Measurements from ENCODE around the gene NPAS3. TPM values are rescaled to one million over a fixed set of nuclear protein-coding genes. Genes with fewer than 3 reads are reported as not detected.

NPAS3 gene
- total RNA-seq, 1 donor from 2014 or later: 1.6 TPM

DNA sequence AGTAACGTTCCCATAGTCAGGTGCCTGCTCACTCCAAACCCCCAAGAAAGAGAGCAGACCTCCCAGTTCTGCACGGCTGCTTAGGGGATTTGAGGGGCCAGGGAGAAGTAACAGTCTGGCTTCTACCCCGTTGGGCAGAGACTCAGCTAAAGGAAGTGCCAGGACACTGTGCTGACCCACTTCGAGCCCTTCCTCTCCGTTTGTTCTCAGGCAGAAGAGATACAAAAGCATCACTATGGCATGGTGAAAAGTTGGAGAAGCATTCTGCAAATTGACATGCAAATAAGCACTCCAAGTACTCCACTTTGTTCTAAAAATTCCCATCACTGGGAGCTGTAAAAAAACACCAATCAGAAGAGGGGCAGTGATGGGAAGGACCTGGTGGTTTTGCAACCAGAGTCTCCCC, 773.1 kb downstream of the NPAS3 start:
- TF ChIP-seq, protein P1, sequence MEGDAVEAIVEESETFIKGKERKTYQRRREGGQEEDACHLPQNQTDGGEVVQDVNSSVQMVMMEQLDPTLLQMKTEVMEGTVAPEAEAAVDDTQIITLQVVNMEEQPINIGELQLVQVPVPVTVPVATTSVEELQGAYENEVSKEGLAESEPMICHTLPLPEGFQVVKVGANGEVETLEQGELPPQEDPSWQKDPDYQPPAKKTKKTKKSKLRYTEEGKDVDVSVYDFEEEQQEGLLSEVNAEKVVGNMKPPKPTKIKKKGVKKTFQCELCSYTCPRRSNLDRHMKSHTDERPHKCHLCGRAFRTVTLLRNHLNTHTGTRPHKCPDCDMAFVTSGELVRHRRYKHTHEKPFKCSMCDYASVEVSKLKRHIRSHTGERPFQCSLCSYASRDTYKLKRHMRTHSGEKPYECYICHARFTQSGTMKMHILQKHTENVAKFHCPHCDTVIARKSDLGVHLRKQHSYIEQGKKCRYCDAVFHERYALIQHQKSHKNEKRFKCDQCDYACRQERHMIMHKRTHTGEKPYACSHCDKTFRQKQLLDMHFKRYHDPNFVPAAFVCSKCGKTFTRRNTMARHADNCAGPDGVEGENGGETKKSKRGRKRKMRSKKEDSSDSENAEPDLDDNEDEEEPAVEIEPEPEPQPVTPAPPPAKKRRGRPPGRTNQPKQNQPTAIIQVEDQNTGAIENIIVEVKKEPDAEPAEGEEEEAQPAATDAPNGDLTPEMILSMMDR (IDR thresholded peaks at IDR 0.05; ENCODE audit: unreplicated experiment): no peak
- H3K9me3 Mint-ChIP-seq (ENCODE audit: unreplicated experiment): no peaks in the 10 kb centered on the region
- no peak overlapping the region for H3K27ac Mint-ChIP-seq (ENCODE audit: unreplicated experiment)
- H3K4me3 Mint-ChIP-seq (ENCODE audit: unreplicated experiment): no peak overlapping the region
- peaks cover under 1% of the 10 kb centered on the region for H3K4me1 Mint-ChIP-seq (ENCODE audit: unreplicated experiment)
- H3K27me3 Mint-ChIP-seq (ENCODE audit: unreplicated experiment): peaks cover 2% of the 10 kb centered on the region
- no peak for DNase-seq (ENCODE audit: low spot score)
- no peaks in the 10 kb centered on the region for H3K36me3 Mint-ChIP-seq (ENCODE audit: low read depth, unreplicated experiment)

GRCh38 chr14:33714527-33715226, 776.0 kb downstream of the NPAS3 start:
- H3K4me3 Mint-ChIP-seq (ENCODE audit: unreplicated experiment): no peak overlapping the region
- TF ChIP-seq, protein P1 (IDR thresholded peaks at IDR 0.05; ENCODE audit: unreplicated experiment): no peak
- peaks cover 2% of the 10 kb centered on the region for H3K27me3 Mint-ChIP-seq (ENCODE audit: unreplicated experiment)
- DNase-seq (ENCODE audit: low spot score): no peak
- no peaks in the 10 kb centered on the region for H3K36me3 Mint-ChIP-seq (ENCODE audit: low read depth, unreplicated experiment)
- H3K9me3 Mint-ChIP-seq (ENCODE audit: unreplicated experiment): no peaks in the 10 kb centered on the region
- H3K4me1 Mint-ChIP-seq (ENCODE audit: unreplicated experiment): peaks cover 4% of the 10 kb centered on the region
- no peak overlapping the region for H3K27ac Mint-ChIP-seq (ENCODE audit: unreplicated experiment)

- peaks cover 4% of the 10 kb centered on the region for H3K4me1 Mint-ChIP-seq (ENCODE audit: unreplicated experiment)
- DNase-seq (ENCODE audit: low spot score): no peak
- TF ChIP-seq, protein P1 (IDR thresholded peaks at IDR 0.05; ENCODE audit: unreplicated experiment): no peak
- H3K4me3 Mint-ChIP-seq (ENCODE audit: unreplicated experiment): no peak overlapping the region
- peaks cover 2% of the 10 kb centered on the region for H3K27me3 Mint-ChIP-seq (ENCODE audit: unreplicated experiment)
- H3K27ac Mint-ChIP-seq (ENCODE audit: unreplicated experiment): no peak overlapping the region
- H3K36me3 Mint-ChIP-seq (ENCODE audit: low read depth, unreplicated experiment): no peaks in the 10 kb centered on the region
- no peaks in the 10 kb centered on the region for H3K9me3 Mint-ChIP-seq (ENCODE audit: unreplicated experiment)
These were observed 776.5 kb downstream of the NPAS3 start for GRCh38 chr14:33715227-33715528.

GRCh38 chr14:33716921-33717320, 778.2 kb downstream of the NPAS3 start:
- Mint-ChIP-seq H3K36me3 (ENCODE audit: low read depth, unreplicated experiment) (no peaks in the 10 kb centered on the region), H3K4me1 (ENCODE audit: unreplicated experiment) (peaks cover 4% of the 10 kb centered on the region), H3K27me3 (ENCODE audit: unreplicated experiment) (peaks cover 2% of the 10 kb centered on the region), H3K4me3 (ENCODE audit: unreplicated experiment) (no peak overlapping the region), H3K27ac (ENCODE audit: unreplicated experiment) (no peak overlapping the region), H3K9me3 (ENCODE audit: unreplicated experiment) (no peaks in the 10 kb centered on the region)
- TF ChIP-seq, protein P1 (IDR thresholded peaks at IDR 0.05; ENCODE audit: unreplicated experiment): no peak
- DNase-seq (ENCODE audit: low spot score): no peak

DNA sequence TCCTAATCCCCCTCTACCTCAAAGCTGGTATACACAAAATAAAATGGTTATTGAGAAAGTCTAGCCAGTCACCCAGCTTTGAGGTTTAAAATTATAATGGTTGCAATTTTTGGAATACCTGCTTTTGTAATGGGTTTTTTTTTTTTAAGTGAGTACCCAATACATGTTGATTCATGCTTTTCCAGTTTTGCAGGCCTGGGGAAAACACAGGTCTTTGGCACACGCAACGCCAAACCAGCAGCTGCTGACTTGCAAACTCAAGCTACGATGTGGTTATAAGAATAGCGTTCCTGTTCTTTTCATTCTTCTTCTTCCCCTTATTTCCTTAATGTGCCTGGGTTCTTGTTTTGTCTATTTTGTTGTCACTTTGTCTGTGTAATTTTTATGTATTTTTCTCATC, 779.2 kb downstream of the NPAS3 start:
- no peaks in the 10 kb centered on the region for H3K9me3 Mint-ChIP-seq (ENCODE audit: unreplicated experiment)
- peaks cover 4% of the 10 kb centered on the region for H3K4me1 Mint-ChIP-seq (ENCODE audit: unreplicated experiment)
- H3K4me3 Mint-ChIP-seq (ENCODE audit: unreplicated experiment): no peak overlapping the region
- H3K27ac Mint-ChIP-seq (ENCODE audit: unreplicated experiment): no peak overlapping the region
- no peak for DNase-seq (ENCODE audit: low spot score)
- H3K27me3 Mint-ChIP-seq (ENCODE audit: unreplicated experiment): peaks cover 2% of the 10 kb centered on the region
- TF ChIP-seq, protein P1 (IDR thresholded peaks at IDR 0.05; ENCODE audit: unreplicated experiment): no peak
- no peaks in the 10 kb centered on the region for H3K36me3 Mint-ChIP-seq (ENCODE audit: low read depth, unreplicated experiment)
